Upper lobe of left lung (tissue), 4 donors: ENCODE data around the gene KCNQ1OT1.

Experiments used
- CTCF ChIP-seq, 6 experiments: fragments of 450-650 bp in 4 of 6; fragments of 200-600 bp in 2 of 6; sonication (generic) in 2 of 6; IDR thresholded peaks; one replicate each; pipeline ENCODE4 v1.5.1; 2016 to 2019; ENCODE audit warnings: antibody characterized with exemption in 6 of 6
- POLR2A ChIP-seq, 4 donors: fragments of 450-650 bp; IDR thresholded peaks; one replicate each; pipeline ENCODE4 v1.5.1; 2016 to 2017; ENCODE audit warnings: antibody characterized with exemption in 4 of 4, mild to moderate bottlenecking in 2 of 4

- no peak for TF ChIP-seq CTCF (IDR thresholded peaks at IDR 0.05)
- TF ChIP-seq POLR2A (IDR thresholded peaks at IDR 0.05), result no peak
These were observed 21.6 kb upstream of the KCNQ1OT1 start for GRCh38 chr11:2721210-2721916.
